Stimulated activated CD8-positive, alpha-beta memory T cell treated with anti-CD3 and anti-CD28 coated beads, Interleukin-12 subunit alpha, Interleukin-12 subunit beta, amount 100 ng/mL, for 1 hour (primary cell): ENCODE measurements around the gene AQP12B.
"Not testable (repeated sequence)": the region's sequence is repeated elsewhere in the genome, so short reads cannot be mapped to it uniquely, and the experiment has no call there.

ENCODE experiments used
- DNase-seq: peaks from one replicate; pipeline ENCODE4 v3.0.0-alpha.2; 2020; ENCODE audit warnings: low read depth

The AQP12B gene

GRCh38 chr2:240701091-240701735 is 18.5 kb upstream of the AQP12B start:
- no peak for DNase-seq

DNA sequence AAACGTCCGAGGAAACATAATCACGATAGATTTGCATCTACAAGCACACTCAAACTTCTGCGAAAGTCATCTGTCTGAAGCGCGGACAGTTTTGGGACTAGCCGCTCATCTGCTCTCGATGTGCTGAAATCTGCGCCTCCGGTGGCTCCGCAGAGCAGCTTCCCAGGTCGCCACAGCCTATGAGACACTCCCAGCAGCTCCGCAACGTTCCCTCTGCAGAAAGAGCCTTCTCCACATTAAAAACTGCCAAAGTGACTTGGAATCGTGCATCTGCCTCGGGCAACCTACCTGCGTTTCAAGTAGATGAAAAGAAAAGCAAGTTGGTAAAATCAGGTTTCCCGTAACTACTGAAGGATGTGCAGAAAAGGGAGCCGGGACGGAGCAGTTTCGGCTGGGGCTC is 17.9 kb upstream of the AQP12B start:
- DNase-seq: not testable (repeated sequence)

DNA sequence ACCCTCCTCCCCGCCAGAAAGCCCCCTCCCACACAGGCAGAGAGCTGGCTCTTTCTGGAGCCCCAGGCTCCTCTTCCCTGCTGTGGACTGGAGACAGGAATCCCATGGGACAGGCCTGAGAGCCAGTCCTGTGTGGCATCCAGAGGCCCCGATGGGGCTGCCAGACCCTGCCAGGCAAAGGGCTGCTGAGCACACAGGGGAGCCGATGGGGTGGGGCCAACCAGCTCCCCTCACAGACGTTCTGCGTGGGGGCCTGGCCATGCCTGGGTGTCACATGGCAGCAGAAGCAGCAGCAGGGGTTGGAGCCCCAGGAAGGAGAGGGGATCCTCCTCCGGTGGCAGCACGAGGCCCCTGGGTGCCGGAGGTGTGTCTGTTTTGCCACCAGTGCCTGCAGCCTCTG is 17.1 kb upstream of the AQP12B start:
- not testable (repeated sequence) for DNase-seq

GRCh38 chr2:240698852-240699561 is 16.3 kb upstream of the AQP12B start:
- DNase-seq: not testable (repeated sequence)

- not testable (repeated sequence) for DNase-seq
These were observed 13.8 kb upstream of the AQP12B start for GRCh38 chr2:240696469-240696868.

GRCh38 chr2:240695593-240695992 is 12.9 kb upstream of the AQP12B start:
- DNase-seq: not testable (repeated sequence)

- not testable (repeated sequence) for DNase-seq
These were observed 11.6 kb upstream of the AQP12B start for GRCh38 chr2:240694304-240694703.

DNA sequence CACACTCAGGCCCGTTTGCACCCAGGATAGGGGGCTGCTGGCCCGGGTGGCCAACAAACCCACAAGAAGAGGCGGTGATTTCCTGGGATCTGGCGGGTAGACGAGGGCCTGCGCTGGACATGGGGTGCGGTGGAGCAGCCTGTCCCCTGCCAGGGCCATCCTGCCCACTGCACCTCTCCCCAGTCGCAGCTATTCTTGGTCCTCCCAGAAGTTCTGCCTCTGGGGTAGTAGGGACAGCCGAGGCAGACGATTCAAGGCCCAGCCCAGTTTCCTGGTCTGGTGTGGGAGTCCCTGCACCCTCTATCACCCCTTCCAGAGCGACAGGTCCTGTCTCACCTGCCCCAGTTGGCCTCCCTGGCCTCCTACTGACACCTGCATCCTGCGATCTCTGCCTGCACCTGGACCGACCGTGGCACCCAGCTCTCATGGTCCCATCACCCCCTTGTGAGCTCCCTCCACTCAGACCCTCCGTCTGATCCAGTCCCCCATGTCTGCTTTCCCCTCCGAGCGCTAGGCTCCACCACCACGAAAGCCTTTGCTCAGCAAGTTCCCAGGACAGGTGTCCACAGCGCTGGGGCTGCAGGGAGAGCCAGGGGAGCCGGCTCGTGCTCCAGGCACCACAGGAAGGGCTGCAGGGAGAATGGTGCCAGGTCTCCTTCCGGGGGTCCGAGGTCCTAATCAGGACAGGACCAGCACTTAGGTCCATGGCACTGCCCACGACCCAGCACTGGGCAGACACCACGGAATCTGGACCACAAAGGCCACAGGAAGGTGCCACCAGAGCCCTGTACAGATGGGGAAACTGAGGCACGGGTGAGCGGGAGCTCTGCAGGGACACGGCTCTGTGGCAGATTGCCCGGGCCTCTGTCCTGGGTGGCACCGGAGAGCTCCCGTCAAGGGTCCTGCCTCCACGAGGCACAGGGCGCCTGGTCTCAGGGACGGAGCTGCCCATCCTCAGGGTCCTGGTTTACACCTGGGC is 10.2 kb upstream of the AQP12B start:
- not testable (repeated sequence) for DNase-seq

GRCh38 chr2:240691631-240692420 is 9.1 kb upstream of the AQP12B start, which contains the start of gene AQP12A:
Gene AQP12A, plus strand, starts transcription at chr2:240691866. Its CDS starts 48 bp downstream, at chr2:240691914.
- DNase-seq: not testable (repeated sequence)

DNA sequence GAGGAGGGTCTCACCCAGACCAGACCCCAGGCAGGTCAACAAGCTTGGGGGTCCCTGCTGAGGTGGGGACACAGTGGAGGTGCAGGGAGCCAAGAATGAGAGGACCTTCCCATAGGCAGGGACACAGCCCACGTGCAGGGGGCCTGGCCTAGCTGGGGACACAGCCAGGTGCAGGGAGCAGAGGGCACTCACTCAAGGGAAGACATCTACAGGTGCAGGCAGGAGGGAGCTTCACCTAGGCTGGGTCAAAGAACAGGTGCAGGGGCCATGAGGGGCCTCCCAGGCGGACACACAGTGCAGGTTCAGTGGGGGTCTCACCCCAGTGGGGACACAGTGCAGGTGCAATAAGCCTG is 8.4 kb upstream of the AQP12B start:
- DNase-seq: not testable (repeated sequence)

GRCh38 chr2:240690421-240691074 is 7.9 kb upstream of the AQP12B start:
- not testable (repeated sequence) for DNase-seq

DNA sequence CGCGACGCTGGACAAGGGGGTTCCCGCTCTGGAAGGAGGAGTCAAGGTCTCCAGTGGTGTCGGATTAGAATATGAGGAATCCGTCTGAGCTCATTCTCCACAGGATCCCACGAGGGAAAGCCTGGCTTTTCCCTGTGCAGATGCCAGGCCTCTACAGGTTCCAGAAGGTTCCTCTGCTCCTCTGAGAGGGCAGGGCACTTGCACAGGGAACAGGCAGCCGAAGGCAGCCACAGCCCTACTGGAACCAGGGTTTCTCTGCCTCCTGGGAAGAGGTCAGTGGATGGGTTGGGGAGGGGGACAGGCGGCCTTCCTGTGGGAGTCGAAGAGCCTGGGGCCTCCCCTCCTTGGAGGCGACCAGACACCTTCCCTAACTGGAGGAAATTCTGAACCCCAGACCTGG is 7.3 kb upstream of the AQP12B start:
- no peak for DNase-seq

DNA sequence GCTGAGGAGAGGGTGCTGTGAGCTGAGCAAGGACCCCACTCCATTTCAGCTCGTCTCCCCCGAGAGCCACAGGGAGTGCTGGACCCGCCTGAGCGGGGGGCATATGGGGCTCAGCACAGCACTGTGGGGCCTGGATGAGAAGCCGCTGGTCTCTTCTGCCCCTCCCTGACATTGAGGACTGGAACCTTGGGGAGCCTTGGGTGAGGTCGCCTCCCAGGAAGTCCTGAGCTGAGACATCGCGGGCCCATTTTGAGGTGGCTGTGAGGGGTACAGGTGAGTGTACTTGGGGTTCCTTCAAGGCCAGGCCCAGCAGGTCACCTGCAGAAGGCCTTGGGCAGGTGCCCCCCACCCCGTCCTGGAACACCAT is 5.9 kb upstream of the AQP12B start:
- no peak for DNase-seq

DNA sequence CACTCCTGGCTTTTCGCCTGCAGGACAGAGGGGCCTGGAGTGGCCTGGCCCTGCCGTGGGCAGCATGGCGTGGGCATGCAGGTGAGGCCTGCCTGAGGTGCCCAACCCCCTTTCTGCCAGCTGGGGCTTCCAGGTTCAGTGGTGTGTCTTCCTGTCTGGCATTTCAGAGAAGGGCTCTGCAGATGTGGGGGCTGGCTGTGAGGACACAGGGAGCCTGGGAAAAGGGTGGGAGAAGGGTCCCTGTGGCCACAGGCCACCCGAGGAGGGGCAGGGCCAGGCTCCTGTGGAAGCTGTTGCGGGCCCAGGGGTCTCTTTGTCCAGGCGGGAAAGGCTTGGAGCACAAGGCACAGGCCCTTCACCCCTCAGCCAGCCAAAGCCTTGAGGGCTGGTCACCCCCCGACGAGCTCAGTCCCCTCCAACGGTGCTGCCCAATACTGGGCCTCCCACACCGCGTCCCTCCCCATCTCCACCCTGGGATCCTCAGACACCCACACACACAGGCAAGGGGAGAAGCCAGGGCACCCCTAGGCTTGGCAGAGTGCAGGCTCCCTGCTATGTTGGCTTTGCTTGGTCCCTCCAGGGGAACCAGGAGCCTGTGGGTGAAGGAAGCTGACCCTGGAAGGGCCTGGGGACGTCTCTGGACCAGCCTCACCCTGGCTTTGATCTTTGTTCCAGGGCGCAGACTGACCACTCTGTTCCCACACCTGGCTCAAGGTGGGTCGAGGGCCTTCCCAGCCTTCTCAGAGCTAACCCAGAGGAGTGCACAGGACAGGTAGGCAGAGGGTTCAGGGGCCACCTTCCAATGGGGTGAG is 5.3 kb upstream of the AQP12B start:
- DNase-seq: no peak

DNA sequence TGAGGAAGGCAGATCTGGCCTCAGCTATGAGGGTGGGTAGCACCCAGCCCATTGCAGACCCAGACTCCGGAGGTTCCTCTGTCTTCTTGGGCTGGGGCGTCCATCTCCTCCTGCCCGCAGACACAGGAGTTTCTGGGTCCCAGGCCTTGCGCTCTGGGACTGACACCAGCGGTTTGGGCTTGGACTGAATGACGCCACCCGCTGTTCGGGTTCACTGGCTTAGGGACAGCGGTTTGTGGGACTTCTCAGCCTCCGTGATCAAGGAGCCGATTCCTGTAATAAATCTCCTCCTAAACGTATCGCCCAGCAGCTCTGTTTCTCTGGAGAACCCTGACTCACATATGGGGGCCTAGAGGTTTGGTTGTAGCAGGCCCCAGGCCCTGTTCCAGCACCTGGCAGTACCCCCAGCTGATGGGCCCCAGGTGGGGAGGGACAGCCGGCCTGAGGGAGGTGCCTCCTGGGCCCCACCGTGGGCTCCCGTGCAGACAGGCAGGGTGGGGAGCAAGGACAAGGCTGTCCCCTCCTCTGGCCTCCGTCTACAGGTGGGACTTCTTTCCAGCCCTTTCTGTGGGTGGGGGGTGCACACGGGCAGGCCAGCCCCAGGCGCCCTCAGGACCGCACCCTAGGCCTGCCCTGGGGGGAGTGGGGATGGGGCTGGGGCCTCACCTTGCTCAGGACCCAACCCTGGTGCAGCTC is 4.5 kb upstream of the AQP12B start:
- no peak for DNase-seq

GRCh38 chr2:240686460-240686859 is 3.8 kb upstream of the AQP12B start:
- DNase-seq: no peak

DNA sequence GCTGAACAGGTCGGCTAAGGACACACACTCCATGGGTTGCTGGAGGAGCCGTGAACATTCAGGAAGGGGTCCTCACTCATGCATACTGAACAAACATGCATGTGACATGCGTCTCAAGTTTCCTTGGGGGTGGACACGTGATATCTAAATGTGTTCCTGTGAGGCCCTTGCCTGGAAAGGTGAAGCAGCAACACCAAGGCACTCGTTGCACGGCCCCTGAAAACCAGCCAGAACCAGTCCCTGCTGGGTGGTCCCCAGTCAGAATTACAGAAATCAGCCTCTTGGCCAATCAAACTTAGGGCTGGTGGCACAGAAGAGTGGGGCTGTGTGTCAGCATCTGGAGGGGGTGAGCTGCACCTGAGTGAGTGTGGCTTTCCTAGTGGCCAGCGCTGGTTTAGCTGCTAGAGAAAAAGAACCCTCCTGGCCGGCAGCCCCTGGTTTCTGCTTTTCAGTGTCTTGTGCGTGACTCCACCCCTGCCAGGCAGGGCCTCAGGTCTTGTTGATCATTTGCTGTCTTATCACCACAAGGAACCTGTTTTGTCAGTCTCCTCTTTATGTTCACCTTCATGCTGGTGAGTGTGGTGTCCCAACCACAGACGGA is 3.2 kb upstream of the AQP12B start:
- DNase-seq: no peak

- not testable (repeated sequence) for DNase-seq
These were observed 1.5 kb upstream of the AQP12B start for GRCh38 chr2:240683980-240684728.
